Heart left ventricle (tissue), 16 donors: Measurements from ENCODE around the gene KLHL29. TPM values are rescaled to one million over a fixed set of nuclear protein-coding genes. Genes with fewer than 3 reads are reported as not detected.

Source experiments
- ATAC-seq, 4 donors: fragments of 200-7000 bp; cut with Tn5 transposase; one replicate each; pipeline ENCODE4 v1.9.1; 2020 to 2022; ENCODE audit warnings: moderate library complexity in 4 of 4, mild to moderate bottlenecking in 3 of 4, moderate number of reproducible peaks in 1 of 4
- DNase-seq, 5 donors: peaks; one replicate each; pipeline ENCODE4 v3.0.0-alpha.2; 2020
- H3K27ac ChIP-seq, 12 donors: fragments of 200-600 bp; sonication (generic) in 4 of 12; one replicate each; pipeline versions ENCODE4 v1.5.0 to v1.8.0; 2016 to 2022; ENCODE audit warnings: mild to moderate bottlenecking in 2 of 12
- H3K27me3 ChIP-seq, 9 donors: fragments of 200-600 bp; sonication (generic) in 2 of 9; one replicate each; pipeline versions ENCODE4 v1.5.1 to v1.8.0; 2016 to 2022; ENCODE audit warnings: mild to moderate bottlenecking in 3 of 9
- H3K36me3 ChIP-seq, 9 donors: fragments of 200-600 bp; sonication (generic) in 2 of 9; one replicate each; pipeline versions ENCODE4 v1.5.0 to v1.8.0; 2018 to 2022; ENCODE audit warnings: mild to moderate bottlenecking in 2 of 9
- H3K4me1 ChIP-seq, 12 donors: fragments of 200-600 bp; sonication (generic) in 4 of 12; one replicate each; pipeline versions ENCODE4 v1.5.0 to v1.8.0; 2016 to 2022; ENCODE audit warnings: mild to moderate bottlenecking in 3 of 12
- H3K4me3 ChIP-seq, 12 donors: fragments of 200-600 bp; sonication (generic) in 4 of 12; one replicate each; pipeline versions ENCODE4 v1.5.0 to v1.8.0; 2017 to 2022; ENCODE audit warnings: mild to moderate bottlenecking in 9 of 12, moderate library complexity in 4 of 12
- H3K9me3 ChIP-seq, 12 donors: fragments of 200-600 bp; sonication (generic) in 4 of 12; one replicate each; pipeline versions ENCODE4 v1.5.0 to v1.8.0; 2016 to 2022; ENCODE audit warnings: mild to moderate bottlenecking in 1 of 12
- POLR2A ChIP-seq, 2 donors: fragments of 450-650 bp; IDR thresholded peaks; one replicate each; pipeline ENCODE4 v1.6.1; 2017; ENCODE audit warnings: antibody characterized with exemption in 2 of 2, mild to moderate bottlenecking in 2 of 2, moderate library complexity in 2 of 2
- WGBS, 4 donors: extraction: QIAGEN DNeasy Blood & Tissue Kit in 2 of 4; methylation state at CpG; one replicate each; pipeline versions ENCODE4 v1.1.5 to v1.1.7; 2013 to 2018; 5-methylcytosine and 5-hydroxymethylcytosine counted together
- intact Hi-C, 10 donors: fragments of 100-400 bp; cut with DNase I; formaldehyde crosslinking; loops; one replicate each; pipeline versions ENCODE4 v1.11.1 to v1.14.2; 2022
- polyA plus RNA-seq, 2 donors: library from polyadenylated mRNA; stranded (reverse); fragments of 200-250 nt; gene quantifications; one replicate each; pipeline ENCODE4 v1.2.3, GENCODE V29; 2013
- total RNA-seq, 9 donors: library from RNA; depleted of rRNA in 2 of 9; stranded (reverse); fragments of >200 nt in 2 of 9; fragmentation: NEBNext Ultra II Directional in 3 of 9; extraction: Animal tissue kit (Norgen Biotek cat#: 25700) in 3 of 9; gene quantifications; one replicate each; pipeline versions ENCODE4 v1.1.0 to v1.2.4, GENCODE V29; 2016 to 2023
- TF ChIP-seq, protein P1 (sequence below), 12 donors: fragments of 200-600 bp; sonication (generic) in 4 of 12; IDR thresholded peaks; one replicate each; pipeline versions ENCODE4 v1.5.0 to v1.8.0; 2018 to 2022; ENCODE audit warnings: antibody characterized with exemption in 12 of 12, mild to moderate bottlenecking in 5 of 12
- donor health status: ischemic (EF 13 %, LVEDD 7.1; RV severe dilation, severe dysfunction).
- donor health status: healthy with polysubstance abuse.
- donor health status: DM: no; HTN: yes; CAD: no.
- donor health status: DM: no; HTN: no; CAD: no.
- donor health status: ischemic (EF 25% LVEDD 6.9; RV normal size, moderate dysfunction).
- donor health status: ischemic (EF 25% LVEDD 5.7; RV mildly dilated, moderate dysfunction).
- donor health status: healthy.
- donor health status: DM: yes; HTN: yes; CAD: no.
- donor health status: ischemic (EF 35%, LVEDD 5.7; RV mildly dilated, moderate dysfunction).
- donor health status: nonischemic (EF 11% LVEDD 7.7; RV severe dilation, severe dysfunction).
- donor health status: DM: yes; HTN: yes; CAD: no.
- donor health status: PGD.
- donor health status: ischemic (EF 29% LVEDD 5.4; RV normal size, mild dysfunction).
- donor health status: nonischemic (EF 23%, LVEDD 6.1; RV moderate dilation, normal function).

The KLHL29 gene
- total and polyA plus RNA-seq, 11 donors = 0.74 to 2.7 (median 1.1) TPM

DNA sequence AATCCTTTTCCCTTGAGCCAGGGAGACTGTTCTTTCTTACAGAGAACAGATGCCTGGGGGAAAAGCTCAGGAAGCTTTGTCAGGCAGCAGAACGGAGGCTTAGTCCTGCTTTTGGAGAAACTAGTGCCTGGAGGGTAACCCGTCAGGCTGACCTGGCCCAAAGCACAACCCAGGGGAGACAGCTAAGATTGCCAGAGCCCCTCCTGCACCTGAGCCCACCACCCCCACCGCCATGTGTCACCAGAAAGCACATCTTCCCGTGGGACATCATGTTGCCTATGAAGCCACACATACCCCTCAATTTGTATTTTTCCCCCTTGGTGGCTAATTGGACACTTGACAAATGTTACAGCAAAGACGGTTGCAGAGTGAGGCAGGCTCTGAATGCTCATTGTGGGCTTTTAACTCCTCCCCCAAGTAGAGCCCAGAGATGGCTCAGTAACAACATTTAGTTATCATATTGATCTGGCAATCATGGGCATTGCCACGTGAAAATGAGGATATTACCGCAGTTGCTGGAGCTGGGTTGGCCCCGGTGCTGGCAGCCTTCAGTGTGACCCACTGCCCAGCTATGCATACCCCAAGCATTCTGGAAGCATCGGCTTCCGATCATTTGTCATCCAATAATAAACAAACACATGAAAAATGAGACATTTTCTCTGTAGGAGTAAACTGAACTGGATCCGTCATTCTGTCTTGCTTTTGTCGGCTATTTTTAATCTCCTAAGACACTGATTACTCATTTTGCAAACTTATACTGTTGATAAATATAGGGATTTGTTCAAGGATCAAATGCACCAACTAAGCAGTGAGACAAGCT, 312.5 kb downstream of the KLHL29 start:
- Histone ChIP-seq H3K36me3 (peaks cover 0 to 18% (median 0%) of the 10 kb centered on the region in 9 donors), H3K27ac (no peak overlapping the region), H3K4me3 (no peak overlapping the region), H3K9me3 (no peaks in the 10 kb centered on the region), H3K4me1 (peaks cover 0 to 7% (median 0%) of the 10 kb centered on the region in 12 donors), H3K27me3 (no peaks in the 10 kb centered on the region)
- TF ChIP-seq, protein P1, sequence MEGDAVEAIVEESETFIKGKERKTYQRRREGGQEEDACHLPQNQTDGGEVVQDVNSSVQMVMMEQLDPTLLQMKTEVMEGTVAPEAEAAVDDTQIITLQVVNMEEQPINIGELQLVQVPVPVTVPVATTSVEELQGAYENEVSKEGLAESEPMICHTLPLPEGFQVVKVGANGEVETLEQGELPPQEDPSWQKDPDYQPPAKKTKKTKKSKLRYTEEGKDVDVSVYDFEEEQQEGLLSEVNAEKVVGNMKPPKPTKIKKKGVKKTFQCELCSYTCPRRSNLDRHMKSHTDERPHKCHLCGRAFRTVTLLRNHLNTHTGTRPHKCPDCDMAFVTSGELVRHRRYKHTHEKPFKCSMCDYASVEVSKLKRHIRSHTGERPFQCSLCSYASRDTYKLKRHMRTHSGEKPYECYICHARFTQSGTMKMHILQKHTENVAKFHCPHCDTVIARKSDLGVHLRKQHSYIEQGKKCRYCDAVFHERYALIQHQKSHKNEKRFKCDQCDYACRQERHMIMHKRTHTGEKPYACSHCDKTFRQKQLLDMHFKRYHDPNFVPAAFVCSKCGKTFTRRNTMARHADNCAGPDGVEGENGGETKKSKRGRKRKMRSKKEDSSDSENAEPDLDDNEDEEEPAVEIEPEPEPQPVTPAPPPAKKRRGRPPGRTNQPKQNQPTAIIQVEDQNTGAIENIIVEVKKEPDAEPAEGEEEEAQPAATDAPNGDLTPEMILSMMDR (IDR thresholded peaks at IDR 0.05) = no peak
- TF ChIP-seq POLR2A (IDR thresholded peaks at IDR 0.05) = no peak
- ATAC-seq (no peak), DNase-seq (peak in 1 of 5 donors; percentile 23)
- 81 to 91% (median 85%) methylated on average over 10 to 12 of the region's 12 CpGs for WGBS, 4 donors
- intact Hi-C loops = no loop called here

- H3K4me3 ChIP-seq = no peak overlapping the region
- 84 to 93% (median 90%) methylated on average over 6 of the region's 6 CpGs for WGBS, 4 donors
- peaks cover 0 to 20% (median 0%) of the 10 kb centered on the region in 9 donors for H3K36me3 ChIP-seq
- TF ChIP-seq, protein P1 (IDR thresholded peaks at IDR 0.05) = no peak
- TF ChIP-seq POLR2A (IDR thresholded peaks at IDR 0.05) = no peak
- intact Hi-C loops = no loop called here
- H3K27me3 ChIP-seq = no peaks in the 10 kb centered on the region
- ATAC-seq (no peak), DNase-seq (peak in 1 of 5 donors; percentile 33)
- H3K4me1 ChIP-seq = peaks cover 0 to 7% (median 0%) of the 10 kb centered on the region in 12 donors
- no peak overlapping the region for H3K27ac ChIP-seq
- no peaks in the 10 kb centered on the region for H3K9me3 ChIP-seq
Measured at GRCh38 chr2:23698116-23698693, 313.2 kb downstream of the KLHL29 start.

- 70 to 81% (median 74%) methylated on average over 16 to 17 of the region's 17 CpGs for WGBS, 4 donors
- Histone ChIP-seq H3K9me3 (no peaks in the 10 kb centered on the region), H3K36me3 (peaks cover 0 to 24% (median 0%) of the 10 kb centered on the region in 9 donors), H3K27me3 (no peaks in the 10 kb centered on the region), H3K4me3 (no peak overlapping the region), H3K27ac (no peak overlapping the region), H3K4me1 (peaks cover 0 to 7% (median 0%) of the 10 kb centered on the region in 12 donors)
- TF ChIP-seq, protein P1 (IDR thresholded peaks at IDR 0.05) = no peak
- TF ChIP-seq POLR2A (IDR thresholded peaks at IDR 0.05) = no peak
- ATAC-seq = no peak
- intact Hi-C loops = no loop called here
- peak in 2 of 5 donors; percentile 16 to 30 for DNase-seq
Measured at GRCh38 chr2:23698721-23699579, 314.0 kb downstream of the KLHL29 start.
